ENCODE measurements around the gene PTPRD.

DNA sequence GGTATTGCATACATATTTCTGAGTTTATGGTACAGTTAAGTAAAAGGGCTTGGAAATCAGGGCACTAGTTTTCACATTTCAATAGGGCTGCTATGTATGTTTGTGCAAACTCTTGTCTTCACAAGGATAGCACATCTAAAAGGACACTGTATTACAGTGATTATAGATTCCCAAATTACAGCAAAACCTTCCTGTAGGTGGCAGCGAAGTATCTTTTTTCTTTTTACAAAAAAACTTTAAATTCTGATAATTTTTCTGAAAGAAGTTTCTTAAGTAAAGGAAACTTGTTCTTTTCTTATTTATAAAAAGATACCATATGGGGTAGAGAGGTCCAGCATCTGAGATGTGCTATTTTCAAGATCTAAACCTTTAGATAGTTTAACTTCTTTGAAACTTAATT is 337.8 kb downstream of the PTPRD start:
- no peak for TF ChIP-seq ZNF366 (tag by site-specific recombination; conservative IDR thresholded peaks at IDR 0.05)
- TF ChIP-seq YY1 (tag by site-specific recombination; IDR thresholded peaks at IDR 0.05): no peak
- TF ChIP-seq ZNF837 (tag by site-specific recombination; IDR thresholded peaks at IDR 0.05): no peak
- TF ChIP-seq ZNF530 (tag by site-specific recombination; IDR thresholded peaks at IDR 0.05; ENCODE audit: low read depth): no peak
- TF ChIP-seq PRDM1 (tag by site-specific recombination; IDR thresholded peaks at IDR 0.05): no peak
- TF ChIP-seq ZNF776 (tag by site-specific recombination; IDR thresholded peaks at IDR 0.05; ENCODE audit: borderline replicate concordance): no peak
- TF ChIP-seq ZNF292 (tag by site-specific recombination; IDR thresholded peaks at IDR 0.05; ENCODE audit: borderline replicate concordance, low read depth): no peak
- TF ChIP-seq CTCF (tag by site-specific recombination; IDR thresholded peaks at IDR 0.05): no peak
- no peak for TF ChIP-seq ZNF768 (tag by site-specific recombination; IDR thresholded peaks at IDR 0.05)
- TF ChIP-seq ZBTB1 (tag by site-specific recombination; IDR thresholded peaks at IDR 0.05): no peak
- no peak for TF ChIP-seq ZFP3 (tag by site-specific recombination; IDR thresholded peaks at IDR 0.05; ENCODE audit: low read depth)
- no peak for TF ChIP-seq ZNF341 (tag by site-specific recombination; IDR thresholded peaks at IDR 0.05; ENCODE audit: low read depth)
- TF ChIP-seq ZBTB8A (tag by site-specific recombination; IDR thresholded peaks at IDR 0.05): no peak
